HepG2 (cell line): ENCODE data around the gene MACROD2. TPM values are rescaled to one million over a fixed set of nuclear protein-coding genes. Genes with fewer than 3 reads are reported as not detected.
A peak's percentile ranks its signal among the peaks of the same experiment; 100 is the strongest.
"Not testable (repeated sequence)": the region's sequence is repeated elsewhere in the genome, so short reads cannot be mapped to it uniquely, and the experiment has no call there.

ENCODE experiments used
- ATAC-seq: fragments of 200-7000 bp; cut with Tn5 transposase; 3 replicates; pipeline ENCODE4 v1.9.1; 2020; ENCODE audit warnings: mild to moderate bottlenecking, moderate library complexity
- BruUV-seq: library from RNA; stranded (reverse); fragments of 400-500 nt; replicated peaks from 2 replicates; lab custom pipeline; 2021; lab: Mats Ljungman, UMichigan
- CTCF ChIA-PET: fragments of 300-600 bp; formaldehyde crosslinking; extraction: SDS; loops from one replicate; lab custom pipeline; 2021; ENCODE audit warnings: low total read pairs, inconsistent platforms, low intra/inter-chr PET ratio; lab: Yijun Ruan, JAX
- POLR2A ChIA-PET: fragments of 350-600 bp; sonication (Branson Sonifier 250); formaldehyde crosslinking; loops from one replicate; lab custom pipeline; 2020; ENCODE audit warnings: antibody characterized with exemption, inconsistent platforms; lab: Yijun Ruan, JAX
- DNase-seq: peaks from one replicate; pipeline ENCODE4 v3.0.0-alpha.2; 2015; ENCODE audit warnings: low spot score
- FAIRE-seq: peaks from 3 replicates; lab custom pipeline; 2011; peaks lifted over from hg19 to GRCh38; lab: Jason Lieb, UNC
- H2AFZ ChIP-seq: one replicate; pipeline ENCODE4 v1.6.1; 2011; ENCODE audit warnings: low read length, inconsistent platforms
- H3K27ac ChIP-seq: fragments of 300-600 bp; 3 replicates; pipeline ENCODE4 v1.8.0; 2011; ENCODE audit warnings: mixed run types, mild to moderate bottlenecking, mixed read lengths, low read length, inconsistent platforms; ENCODE audit not compliant: insufficient read depth; ENCODE audit errors: extremely low read length
- H3K27me3 ChIP-seq, 2 experiments: fragments of 200-600 bp in 1 of 2; 2 replicates in 1 of 2; 3 replicates in 1 of 2; pipeline versions ENCODE4 v1.6.0 to v1.8.0; 2011; ENCODE audit warnings: low read length in 2 of 2, mild to moderate bottlenecking in 2 of 2, moderate library complexity in 2 of 2, inconsistent platforms in 1 of 2; ENCODE audit not compliant: insufficient read depth in 2 of 2, control insufficient read depth in 1 of 2
- H3K36me3 ChIP-seq, 2 experiments: fragments of 200-600 bp in 1 of 2; replicated peaks in 1 of 2; 2 replicates in 1 of 2; 3 replicates in 1 of 2; pipeline versions ENCODE4 v1.5.1 to v1.8.0; 2011; ENCODE audit warnings: low read length in 2 of 2, inconsistent platforms in 1 of 2; ENCODE audit not compliant: insufficient read depth in 2 of 2, control insufficient read depth in 1 of 2
- H3K4me1 ChIP-seq: 2 replicates; pipeline ENCODE4 v1.5.1; 2012; ENCODE audit warnings: low read length, inconsistent platforms; ENCODE audit not compliant: insufficient read depth
- H3K4me2 ChIP-seq: 2 replicates; pipeline ENCODE4 v1.6.0; 2011; ENCODE audit warnings: low read depth, low read length, inconsistent platforms
- H3K4me3 ChIP-seq, 3 experiments: fragments of 200-600 bp in 1 of 3; sonication (generic), shearing (Covaris generic) in 1 of 3; replicated peaks in 1 of 3; 2 replicates each; pipeline ENCODE4 v1.5.1; 2011 to 2016; ENCODE audit warnings: low read length in 3 of 3, inconsistent platforms in 2 of 3, low read depth in 2 of 3, mild to moderate bottlenecking in 2 of 3, control low read depth in 1 of 3, mixed read lengths in 1 of 3; ENCODE audit not compliant: insufficient read depth in 1 of 3
- H3K79me2 ChIP-seq: one replicate; pipeline ENCODE4 v1.6.1; 2011; ENCODE audit warnings: low read length, inconsistent platforms; ENCODE audit not compliant: insufficient read depth
- H3K9ac ChIP-seq: 2 replicates; pipeline ENCODE4 v1.6.0; 2011; ENCODE audit warnings: mild to moderate bottlenecking, low read depth, low read length, inconsistent platforms; ENCODE audit not compliant: insufficient read depth
- H3K9me3 ChIP-seq: 2 replicates; pipeline ENCODE4 v1.5.1; 2012; ENCODE audit warnings: mild to moderate bottlenecking, low read length
- H4K20me1 ChIP-seq: 2 replicates; pipeline ENCODE4 v1.6.0; 2011; ENCODE audit warnings: inconsistent platforms, mild to moderate bottlenecking, low read length, moderate library complexity; ENCODE audit not compliant: insufficient read depth
- CREM ChIP-seq, 2 experiments: sonication (generic) in 1 of 2; formaldehyde crosslinking in 1 of 2; IDR thresholded peaks; 2 replicates each; pipeline versions ENCODE4 v1.4.0 to v1.6.1; 2016 to 2020; ENCODE audit warnings: antibody characterized with exemption in 1 of 2, mild to moderate bottlenecking in 1 of 2, missing genetic modification reagents in 1 of 2
- GFI1 ChIP-seq: sonication (generic); formaldehyde crosslinking; IDR thresholded peaks from 2 replicates; pipeline ENCODE4 v1.5.0; 2020; ENCODE audit warnings: missing genetic modification reagents, mild to moderate bottlenecking, borderline replicate concordance
- WGBS: methylation state at CpG from one replicate; pipeline ENCODE4 v1.1.6; 2017; ENCODE audit warnings: low lambda C conversion rate; 5-methylcytosine and 5-hydroxymethylcytosine counted together
- in situ Hi-C: cut with HindIII; loops from 2 replicates; pipeline ENCODE4 v1.10.0; 2017; ENCODE audit warnings: low pct_unique_long_range_greater_than_20kb; ENCODE audit not compliant: extremely low pct_ligation_motif_present
- intact Hi-C: fragments of 100-400 bp; cut with micrococcal nuclease; formaldehyde crosslinking; loops from one replicate; pipeline ENCODE4 v1.10.0; 2022; ENCODE audit not compliant: unreplicated experiment
- polyA plus RNA-seq, 8 experiments: library from polyadenylated mRNA; depleted of rRNA in 3 of 8; stranded (reverse) in 7 of 8; unstranded in 1 of 8; fragments of >200 nt; fragmentation: Illumina TruSeq in 4 of 8; extraction: Trizol in 4 of 8; gene quantifications; 2 replicates each; pipeline versions ENCODE4 v1.2.1 to v1.2.3, GENCODE V29; 2011 to 2016; ENCODE audit warnings: low read depth in 4 of 8, missing spikeins in 1 of 8, mixed read lengths in 1 of 8; ENCODE audit not compliant: insufficient read depth in 1 of 8
- total RNA-seq, 5 experiments: library from RNA; depleted of rRNA; stranded (reverse); fragments of >200 nt; fragmentation: Illumina TruSeq; extraction: Trizol; gene quantifications; 2 replicates each; pipeline ENCODE4 v1.2.3, GENCODE V29; 2016; ENCODE audit warnings: low read depth in 1 of 5
- TF ChIP-seq, protein P1 (sequence below): sonication (generic); formaldehyde crosslinking; IDR thresholded peaks from 2 replicates; pipeline ENCODE4 v1.4.0; 2020; ENCODE audit warnings: mild to moderate bottlenecking, missing genetic modification reagents
- TF ChIP-seq, protein P2 (sequence below): fragments of 450-650 bp; IDR thresholded peaks from 2 replicates; pipeline ENCODE4 v1.6.1; 2016

Gene MACROD2
- total and polyA plus RNA-seq, 2 of the 13 experiments (the other 11 are each of a cell fraction or from before 2014, with no cell fraction given) = 0.13 to 0.51 TPM

DNA sequence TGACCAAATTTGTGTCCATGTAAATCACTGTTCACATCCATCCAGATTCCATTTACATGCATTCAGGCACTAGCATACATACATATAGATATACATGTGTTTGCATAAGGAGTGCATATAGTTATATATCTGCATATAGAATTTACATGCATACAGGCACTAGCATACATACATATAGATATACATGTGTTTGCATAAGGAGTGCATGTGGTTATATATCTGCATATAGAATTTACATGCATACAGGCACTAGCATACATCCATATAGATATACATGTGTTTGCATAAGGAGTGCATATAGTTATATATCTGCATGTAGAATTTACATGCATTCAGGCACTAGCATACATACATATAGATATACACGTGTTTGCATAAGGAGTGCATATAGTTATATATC is 1145.6 kb downstream of the MACROD2 start:
- 0% methylated on average over 1 of the region's 1 CpG for WGBS
- FAIRE-seq = not testable (repeated sequence)

DNA sequence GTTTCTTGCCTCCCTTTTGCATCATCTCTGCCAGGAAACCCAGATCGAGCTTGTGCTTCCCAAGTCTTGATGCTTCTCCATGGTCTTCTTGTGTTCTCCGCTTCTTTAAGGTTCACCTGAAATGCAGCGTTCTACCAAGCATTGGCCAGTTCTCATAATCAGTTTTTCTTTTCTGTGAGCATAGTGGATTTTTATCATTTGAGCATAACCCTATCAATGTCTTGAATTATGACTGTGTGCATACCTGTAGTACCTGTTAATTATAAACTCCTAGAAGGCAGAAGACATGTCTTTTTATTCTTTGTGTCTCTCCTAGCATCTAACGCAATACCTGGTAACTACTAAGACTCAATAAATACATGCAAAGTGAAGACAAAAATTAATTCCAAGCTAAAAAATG is 1146.5 kb downstream of the MACROD2 start:
- Histone ChIP-seq H3K9ac (no peak overlapping the region), H3K36me3 (no peaks in the 10 kb centered on the region), H2AFZ (no peak overlapping the region), H3K9me3 (no peaks in the 10 kb centered on the region), H3K79me2 (no peaks in the 10 kb centered on the region), H3K27ac (no peak overlapping the region), H3K4me2 (no peak overlapping the region), H3K27me3 (no peaks in the 10 kb centered on the region), H3K4me3 (no peak overlapping the region), H3K4me1 (peaks cover 10% of the 10 kb centered on the region), H4K20me1 (no peaks in the 10 kb centered on the region)
- TF ChIP-seq, protein P1, sequence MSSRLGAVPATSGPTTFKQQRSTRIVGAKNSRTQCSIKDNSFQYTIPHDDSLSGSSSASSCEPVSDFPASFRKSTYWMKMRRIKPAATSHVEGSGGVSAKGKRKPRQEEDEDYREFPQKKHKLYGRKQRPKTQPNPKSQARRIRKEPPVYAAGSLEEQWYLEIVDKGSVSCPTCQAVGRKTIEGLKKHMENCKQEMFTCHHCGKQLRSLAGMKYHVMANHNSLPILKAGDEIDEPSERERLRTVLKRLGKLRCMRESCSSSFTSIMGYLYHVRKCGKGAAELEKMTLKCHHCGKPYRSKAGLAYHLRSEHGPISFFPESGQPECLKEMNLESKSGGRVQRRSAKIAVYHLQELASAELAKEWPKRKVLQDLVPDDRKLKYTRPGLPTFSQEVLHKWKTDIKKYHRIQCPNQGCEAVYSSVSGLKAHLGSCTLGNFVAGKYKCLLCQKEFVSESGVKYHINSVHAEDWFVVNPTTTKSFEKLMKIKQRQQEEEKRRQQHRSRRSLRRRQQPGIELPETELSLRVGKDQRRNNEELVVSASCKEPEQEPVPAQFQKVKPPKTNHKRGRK (CRISPR knock-in tag) = no peak
- TF ChIP-seq GFI1 (CRISPR knock-in tag) (no peak), CREM (IDR thresholded peaks at IDR 0.05) (no peak), CREM (CRISPR knock-in tag; IDR thresholded peaks at IDR 0.05) (no peak)
- no TSS peak for BruUV-seq
- no peak for ATAC-seq
- WGBS = 59% methylated on average over 4 of the region's 4 CpGs
- in situ Hi-C loops (no loop called here), intact Hi-C loops (no loop called here)
- FAIRE-seq = no peak
- ChIA-PET POLR2A (no interaction called here), CTCF (no interaction called here)
- no peak for DNase-seq

More for the DNA sequence above, 1145.6 kb downstream of the MACROD2 start:
- H3K4me3 ChIP-seq, H3K9me3 ChIP-seq, in situ Hi-C loops, ATAC-seq, H3K4me1 ChIP-seq, DNase-seq, H3K27me3 ChIP-seq, H3K36me3 ChIP-seq, intact Hi-C loops, H3K27ac ChIP-seq, H4K20me1 ChIP-seq, H3K79me2 ChIP-seq, H2AFZ ChIP-seq, H3K4me2 ChIP-seq, CTCF ChIA-PET, H3K9ac ChIP-seq, POLR2A ChIA-PET, BruUV-seq: not testable (repeated sequence)
- TF ChIP-seq, protein P2, sequence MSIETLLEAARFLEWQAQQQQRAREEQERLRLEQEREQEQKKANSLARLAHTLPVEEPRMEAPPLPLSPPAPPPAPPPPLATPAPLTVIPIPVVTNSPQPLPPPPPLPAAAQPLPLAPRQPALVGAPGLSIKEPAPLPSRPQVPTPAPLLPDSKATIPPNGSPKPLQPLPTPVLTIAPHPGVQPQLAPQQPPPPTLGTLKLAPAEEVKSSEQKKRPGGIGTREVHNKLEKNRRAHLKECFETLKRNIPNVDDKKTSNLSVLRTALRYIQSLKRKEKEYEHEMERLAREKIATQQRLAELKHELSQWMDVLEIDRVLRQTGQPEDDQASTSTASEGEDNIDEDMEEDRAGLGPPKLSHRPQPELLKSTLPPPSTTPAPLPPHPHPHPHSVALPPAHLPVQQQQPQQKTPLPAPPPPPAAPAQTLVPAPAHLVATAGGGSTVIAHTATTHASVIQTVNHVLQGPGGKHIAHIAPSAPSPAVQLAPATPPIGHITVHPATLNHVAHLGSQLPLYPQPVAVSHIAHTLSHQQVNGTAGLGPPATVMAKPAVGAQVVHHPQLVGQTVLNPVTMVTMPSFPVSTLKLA = peak; percentile 94
